SU-DHL-6 (cell line): Measurements from ENCODE around the gene KLHL36.

ENCODE experiments used
- H2AFZ ChIP-seq: fragments of 200-600 bp; sonication (generic); 2 replicates; pipeline ENCODE4 v1.6.1; 2014; ENCODE audit warnings: low read depth, mild to moderate bottlenecking, moderate library complexity, mixed read lengths, antibody characterized with exemption, low read length; ENCODE audit not compliant: severe bottlenecking
- H3F3A ChIP-seq: fragments of 200-600 bp; shearing (Covaris generic); 2 replicates; pipeline ENCODE4 v1.6.0; 2016; ENCODE audit warnings: antibody characterized with exemption, mild to moderate bottlenecking; ENCODE audit not compliant: insufficient read depth
- H3K27ac ChIP-seq: fragments of 200-600 bp; sonication (generic); 2 replicates; pipeline ENCODE4 v1.5.1; 2016; ENCODE audit warnings: low read depth, mild to moderate bottlenecking, low read length, moderate library complexity, mixed read lengths
- H3K27me3 ChIP-seq: fragments of 200-600 bp; sonication (generic), shearing (Covaris generic); 2 replicates; pipeline ENCODE4 v1.6.0; 2014; ENCODE audit warnings: mild to moderate bottlenecking, low read length
- H3K36me3 ChIP-seq: fragments of 200-600 bp; sonication (generic); 2 replicates; pipeline ENCODE4 v1.6.1; 2014; ENCODE audit warnings: mild to moderate bottlenecking, low read length, mixed read lengths
- H3K4me2 ChIP-seq: fragments of 300-600, 200-600 bp; shearing (Covaris generic), sonication (generic); 2 replicates; pipeline ENCODE4 v1.6.0; 2014; ENCODE audit warnings: low read length, low read depth, mild to moderate bottlenecking; ENCODE audit not compliant: poor library complexity, severe bottlenecking
- H3K4me3 ChIP-seq: fragments of 200-600 bp; sonication (generic); 2 replicates; pipeline ENCODE4 v1.5.1; 2014; ENCODE audit warnings: antibody characterized with exemption, low read length, mild to moderate bottlenecking, mixed read lengths; ENCODE audit not compliant: insufficient read depth, poor library complexity, severe bottlenecking
- H3K79me2 ChIP-seq: fragments of 200-600 bp; sonication (generic); 2 replicates; pipeline ENCODE4 v1.6.1; 2014; ENCODE audit warnings: mild to moderate bottlenecking, low read length, moderate library complexity; ENCODE audit not compliant: insufficient read depth
- H3K9ac ChIP-seq: fragments of 200-600 bp; sonication (generic); 2 replicates; pipeline ENCODE4 v1.7.0; 2014; ENCODE audit warnings: mild to moderate bottlenecking, low read length
- H3K9me2 ChIP-seq: fragments of 200-600 bp; sonication (generic); replicated peaks from 2 replicates; pipeline ENCODE4 v1.6.1; 2014; ENCODE audit warnings: low read length; ENCODE audit not compliant: insufficient read depth
- H3K9me3 ChIP-seq: fragments of 200-600 bp; sonication (generic); 2 replicates; pipeline ENCODE4 v1.6.1; 2014; ENCODE audit warnings: low read length, mixed read lengths; ENCODE audit not compliant: insufficient read depth
- H4K20me1 ChIP-seq: fragments of 200-600 bp; sonication (generic); 2 replicates; pipeline ENCODE4 v1.6.1; 2014; ENCODE audit warnings: low read depth, mild to moderate bottlenecking, antibody characterized with exemption, low read length, moderate library complexity, mixed read lengths
- EZH2phosphoT487 ChIP-seq: fragments of 200-600 bp; sonication (generic), shearing (Covaris generic); conservative IDR thresholded peaks from 2 replicates; pipeline ENCODE4 v1.6.1; 2018; ENCODE audit warnings: mild to moderate bottlenecking, antibody characterized with exemption, low read length, moderate library complexity, mixed read lengths
- TF ChIP-seq, protein P1 (sequence below): fragments of 200-600 bp; sonication (generic); IDR thresholded peaks from one replicate; pipeline ENCODE4 v1.5.1; 2017; ENCODE audit warnings: antibody characterized with exemption, mild to moderate bottlenecking, low read length, moderate library complexity; ENCODE audit not compliant: insufficient read depth, poor library complexity, severe bottlenecking

The KLHL36 gene

GRCh38 chr16:84675423-84675822, 27.1 kb downstream of the KLHL36 start:
- no peaks in the 10 kb centered on the region for H3K9me2 ChIP-seq
- no peak overlapping the region for H3K4me2 ChIP-seq
- TF ChIP-seq, protein P1, sequence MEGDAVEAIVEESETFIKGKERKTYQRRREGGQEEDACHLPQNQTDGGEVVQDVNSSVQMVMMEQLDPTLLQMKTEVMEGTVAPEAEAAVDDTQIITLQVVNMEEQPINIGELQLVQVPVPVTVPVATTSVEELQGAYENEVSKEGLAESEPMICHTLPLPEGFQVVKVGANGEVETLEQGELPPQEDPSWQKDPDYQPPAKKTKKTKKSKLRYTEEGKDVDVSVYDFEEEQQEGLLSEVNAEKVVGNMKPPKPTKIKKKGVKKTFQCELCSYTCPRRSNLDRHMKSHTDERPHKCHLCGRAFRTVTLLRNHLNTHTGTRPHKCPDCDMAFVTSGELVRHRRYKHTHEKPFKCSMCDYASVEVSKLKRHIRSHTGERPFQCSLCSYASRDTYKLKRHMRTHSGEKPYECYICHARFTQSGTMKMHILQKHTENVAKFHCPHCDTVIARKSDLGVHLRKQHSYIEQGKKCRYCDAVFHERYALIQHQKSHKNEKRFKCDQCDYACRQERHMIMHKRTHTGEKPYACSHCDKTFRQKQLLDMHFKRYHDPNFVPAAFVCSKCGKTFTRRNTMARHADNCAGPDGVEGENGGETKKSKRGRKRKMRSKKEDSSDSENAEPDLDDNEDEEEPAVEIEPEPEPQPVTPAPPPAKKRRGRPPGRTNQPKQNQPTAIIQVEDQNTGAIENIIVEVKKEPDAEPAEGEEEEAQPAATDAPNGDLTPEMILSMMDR, result no peak
- no peak for TF ChIP-seq EZH2phosphoT487
- H3K79me2 ChIP-seq, result no peaks in the 10 kb centered on the region
- H3K4me3 ChIP-seq, result no peak overlapping the region
- no peaks in the 10 kb centered on the region for H4K20me1 ChIP-seq
- H3K27ac ChIP-seq, result no peak overlapping the region
- H3F3A ChIP-seq, result no peaks in the 10 kb centered on the region
- no peaks in the 10 kb centered on the region for H3K27me3 ChIP-seq
- H3K9ac ChIP-seq, result no peak overlapping the region
- H3K36me3 ChIP-seq, result no peaks in the 10 kb centered on the region
- H2AFZ ChIP-seq, result no peak overlapping the region
- H3K9me3 ChIP-seq, result no peaks in the 10 kb centered on the region

GRCh38 chr16:84675884-84676283, 27.6 kb downstream of the KLHL36 start:
- H3K79me2 ChIP-seq, result no peaks in the 10 kb centered on the region
- no peak overlapping the region for H3K4me2 ChIP-seq
- H3K9me2 ChIP-seq, result no peaks in the 10 kb centered on the region
- no peaks in the 10 kb centered on the region for H3F3A ChIP-seq
- H3K4me3 ChIP-seq, result no peak overlapping the region
- no peak overlapping the region for H2AFZ ChIP-seq
- H3K36me3 ChIP-seq, result no peaks in the 10 kb centered on the region
- TF ChIP-seq, protein P1, result no peak
- no peak for TF ChIP-seq EZH2phosphoT487
- H3K9ac ChIP-seq, result no peak overlapping the region
- H4K20me1 ChIP-seq, result no peaks in the 10 kb centered on the region
- H3K9me3 ChIP-seq, result no peaks in the 10 kb centered on the region
- H3K27me3 ChIP-seq, result no peaks in the 10 kb centered on the region
- no peak overlapping the region for H3K27ac ChIP-seq

DNA sequence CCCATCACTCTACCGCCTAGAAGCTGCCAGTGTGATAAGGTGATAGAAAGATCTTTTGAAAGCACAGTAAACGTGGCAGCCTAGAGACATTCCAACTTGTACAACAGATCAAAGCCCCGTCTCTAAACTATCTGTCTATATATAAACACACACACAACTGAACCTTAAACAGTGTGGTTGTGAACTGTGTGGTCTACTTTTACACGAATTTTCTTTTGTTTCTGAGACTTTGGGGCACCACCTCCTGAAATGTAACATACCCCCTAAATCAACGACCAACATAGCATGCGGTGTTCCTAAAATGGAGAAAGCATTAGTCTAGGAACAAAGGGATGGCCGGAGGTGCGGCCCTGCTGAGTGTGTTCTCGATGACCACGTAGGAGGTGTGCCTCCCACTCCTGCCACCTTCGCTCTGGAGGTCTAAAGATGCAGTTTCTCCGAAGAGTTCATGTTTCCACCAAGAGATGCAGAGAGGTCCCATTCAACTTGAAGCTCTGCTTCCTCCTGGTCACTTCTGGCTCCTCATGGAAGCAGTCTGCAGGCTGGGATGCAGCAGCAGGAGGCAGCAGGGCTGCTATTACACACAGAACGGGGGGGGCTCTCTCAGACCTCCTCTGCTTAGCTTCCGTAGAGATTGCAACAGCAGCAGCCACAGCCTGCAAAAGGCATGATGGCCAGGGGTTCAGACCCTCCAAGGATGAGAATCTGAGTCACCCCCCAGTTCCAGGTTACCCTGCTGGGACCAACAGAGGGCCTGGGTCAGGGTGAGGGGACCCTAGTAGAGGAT, 28.9 kb downstream of the KLHL36 start:
- TF ChIP-seq EZH2phosphoT487, result no peak
- TF ChIP-seq, protein P1, result no peak
- Histone ChIP-seq H4K20me1 (no peaks in the 10 kb centered on the region), H3K9ac (no peak overlapping the region), H3K27me3 (no peaks in the 10 kb centered on the region), H3K79me2 (no peaks in the 10 kb centered on the region), H3K9me3 (no peaks in the 10 kb centered on the region), H3F3A (no peaks in the 10 kb centered on the region), H3K4me2 (no peak overlapping the region), H2AFZ (no peak overlapping the region), H3K36me3 (no peaks in the 10 kb centered on the region), H3K4me3 (no peak overlapping the region), H3K27ac (no peak overlapping the region), H3K9me2 (no peaks in the 10 kb centered on the region)
